Prostate gland (tissue), 2 donors: ENCODE measurements around the gene ITSN1. TPM values are rescaled to one million over a fixed set of nuclear protein-coding genes. Genes with fewer than 3 reads are reported as not detected.
"Not testable (repeated sequence)": the region's sequence is repeated elsewhere in the genome, so short reads cannot be mapped to it uniquely, and the experiment has no call there.

Experiments
- DNase-seq: peaks from one replicate; pipeline ENCODE4 v3.0.0-alpha.2; 2019; ENCODE audit warnings: low spot score
- H3K27ac ChIP-seq, 2 donors: fragments of 200-600 bp; sonication (generic); 2 replicates each; pipeline ENCODE4 v1.5.1; 2017 to 2019
- H3K27me3 ChIP-seq: fragments of 200-600 bp; sonication (generic); replicated peaks from 2 replicates; pipeline ENCODE4 v1.5.1; 2019; ENCODE audit not compliant: insufficient read depth
- H3K36me3 ChIP-seq, 2 donors: fragments of 200-600 bp; sonication (generic); 1 replicate in 1 of 2; 2 replicates in 1 of 2; pipeline versions ENCODE4 v1.5.1 to v1.8.1; 2017 to 2019
- H3K4me1 ChIP-seq: fragments of 200-600 bp; sonication (generic); replicated peaks from 2 replicates; pipeline ENCODE4 v1.5.1; 2019
- H3K4me3 ChIP-seq, 2 donors: fragments of 200-600 bp; sonication (generic); 2 replicates each; pipeline ENCODE4 v1.5.1; 2017 to 2019
- H3K9me3 ChIP-seq: fragments of 200-600 bp; sonication (generic); 2 replicates; pipeline ENCODE4 v1.5.1; 2017
- CTCF ChIP-seq, 4 experiments: fragments of 200-600 bp in 2 of 4; fragments of 450-650 bp in 2 of 4; sonication (generic) in 2 of 4; IDR thresholded peaks; 1 replicate in 3 of 4; 2 replicates in 1 of 4; pipeline ENCODE4 v1.5.1; 2016 to 2019; ENCODE audit warnings: antibody characterized with exemption in 4 of 4, mild to moderate bottlenecking in 2 of 4, moderate library complexity in 2 of 4
- POLR2A ChIP-seq: fragments of 450-650 bp; IDR thresholded peaks from one replicate; pipeline ENCODE4 v1.6.1; 2016; ENCODE audit warnings: antibody characterized with exemption, mild to moderate bottlenecking
- POLR2AphosphoS5 ChIP-seq: sonication (generic); formaldehyde crosslinking; IDR thresholded peaks from one replicate; pipeline ENCODE4 v1.6.1; 2017; ENCODE audit warnings: antibody characterized with exemption
- WGBS: methylation state at CpG from one replicate; pipeline ENCODE4 v1.1.5; 2018; 5-methylcytosine and 5-hydroxymethylcytosine counted together
- intact Hi-C: fragments of 100-400 bp; cut with DNase I; formaldehyde crosslinking; loops from one replicate; pipeline ENCODE4 v1.14.2; 2022
- total RNA-seq, 2 donors: library from RNA; depleted of rRNA; stranded (reverse); fragments of >200 nt; gene quantifications; one replicate each; pipeline ENCODE4 v1.1.0, GENCODE V29; 2016

Gene ITSN1
- total RNA-seq, 2 donors from 2014 or later, result 14.8 to 44.9 TPM

DNA sequence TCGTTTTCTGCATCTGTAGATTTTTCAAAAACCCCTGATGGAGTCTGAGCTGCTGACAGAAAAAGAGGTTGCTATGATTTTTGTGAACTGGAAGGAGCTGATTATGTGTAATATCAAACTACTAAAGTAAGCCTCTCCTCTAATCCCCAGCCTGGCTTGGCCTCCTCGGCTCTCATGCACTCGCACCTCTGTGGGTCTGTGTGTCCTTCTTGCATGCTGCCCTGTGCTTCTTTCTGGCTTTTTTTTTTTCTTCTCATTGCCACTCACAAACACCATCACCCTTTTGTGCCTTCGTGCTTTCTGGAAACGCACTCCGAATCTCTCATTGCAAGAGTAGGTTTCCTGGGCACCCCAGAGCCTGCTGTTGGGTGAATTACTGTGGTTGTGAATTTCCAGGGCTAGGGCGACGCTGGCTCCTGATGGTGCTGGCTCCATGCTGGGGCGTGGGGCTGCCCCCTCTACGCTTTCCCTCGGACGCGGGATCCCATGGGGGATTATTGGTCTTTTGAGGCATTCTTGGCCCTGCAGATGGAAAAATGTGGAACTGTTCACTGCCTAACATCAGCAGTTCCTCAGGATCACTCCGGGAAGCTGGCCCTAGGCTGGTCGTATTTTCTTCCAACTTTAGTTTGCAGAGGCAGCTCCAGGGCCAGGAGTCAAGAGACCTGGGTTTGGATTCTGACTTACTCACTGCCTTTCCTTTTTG, 216.5 kb downstream of the ITSN1 start:
- H3K9me3 ChIP-seq, result no peaks in the 10 kb centered on the region
- no peaks in the 10 kb centered on the region for H3K36me3 ChIP-seq
- intact Hi-C loops, result no loop called here
- no peak for TF ChIP-seq POLR2A
- no peak for TF ChIP-seq POLR2AphosphoS5
- TF ChIP-seq CTCF (IDR thresholded peaks at IDR 0.05), result no peak
- H3K27me3 ChIP-seq, result no peaks in the 10 kb centered on the region
- 61% methylated on average over 15 of the region's 15 CpGs for WGBS
- no peaks in the 10 kb centered on the region for H3K4me1 ChIP-seq
- no peak overlapping the region for H3K4me3 ChIP-seq
- no peak for DNase-seq
- peak overlapping the region in 1 of 2 donors; percentile 13 for H3K27ac ChIP-seq

DNA sequence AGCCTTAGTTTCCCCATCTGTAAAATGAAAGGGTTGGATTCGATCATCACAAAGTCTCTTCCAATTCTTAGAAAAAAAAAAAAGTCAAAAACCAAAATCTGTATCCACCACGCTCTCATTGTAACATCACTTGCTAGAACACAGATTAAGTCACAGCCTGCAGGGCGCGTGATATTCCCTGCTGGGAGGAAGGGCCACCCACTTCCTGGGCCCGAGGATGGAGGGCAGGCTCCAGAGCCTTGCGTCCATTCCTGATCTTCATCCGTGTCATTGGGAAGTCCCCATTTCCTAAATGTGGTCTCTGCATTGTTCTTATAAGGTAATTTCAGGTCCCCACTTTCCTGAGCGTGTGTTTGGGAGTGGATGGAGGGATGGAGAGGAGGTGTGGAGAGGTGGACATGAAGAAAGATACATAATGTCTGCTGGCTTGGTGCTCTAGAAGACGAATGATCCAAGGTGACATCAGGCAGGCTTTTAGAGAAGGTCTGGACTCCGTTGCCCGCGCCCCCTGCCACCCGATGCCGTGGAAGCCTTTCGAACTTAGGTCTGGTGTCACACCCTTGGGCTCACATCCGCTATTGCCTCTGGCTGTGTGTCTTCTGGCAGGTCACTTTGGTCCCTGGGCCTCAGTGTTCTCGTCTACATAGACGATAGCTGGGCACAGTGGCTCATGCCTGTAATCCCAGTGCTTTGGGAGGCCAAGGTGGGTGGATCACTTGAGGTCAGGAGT, 217.2 kb downstream of the ITSN1 start:
- no peak overlapping the region for H3K4me3 ChIP-seq
- intact Hi-C loops, result no loop called here
- no peaks in the 10 kb centered on the region for H3K4me1 ChIP-seq
- H3K27me3 ChIP-seq, result no peaks in the 10 kb centered on the region
- H3K36me3 ChIP-seq, result no peaks in the 10 kb centered on the region
- H3K9me3 ChIP-seq, result no peaks in the 10 kb centered on the region
- no peak for DNase-seq
- WGBS, result 90% methylated on average over 18 of the region's 18 CpGs
- no peak for TF ChIP-seq POLR2AphosphoS5
- no peak for TF ChIP-seq CTCF (IDR thresholded peaks at IDR 0.05)
- no peak for TF ChIP-seq POLR2A
- H3K27ac ChIP-seq, result no peak overlapping the region

GRCh38 chr21:33860332-33860879, 218.1 kb downstream of the ITSN1 start:
- no peaks in the 10 kb centered on the region for H3K27me3 ChIP-seq
- no peak overlapping the region for H3K4me3 ChIP-seq
- 94% methylated on average over 8 of the region's 8 CpGs for WGBS
- intact Hi-C loops, result no loop called here
- no peak overlapping the region for H3K27ac ChIP-seq
- DNase-seq, result no peak
- no peaks in the 10 kb centered on the region for H3K36me3 ChIP-seq
- no peaks in the 10 kb centered on the region for H3K9me3 ChIP-seq
- TF ChIP-seq POLR2AphosphoS5, result no peak
- no peaks in the 10 kb centered on the region for H3K4me1 ChIP-seq

DNA sequence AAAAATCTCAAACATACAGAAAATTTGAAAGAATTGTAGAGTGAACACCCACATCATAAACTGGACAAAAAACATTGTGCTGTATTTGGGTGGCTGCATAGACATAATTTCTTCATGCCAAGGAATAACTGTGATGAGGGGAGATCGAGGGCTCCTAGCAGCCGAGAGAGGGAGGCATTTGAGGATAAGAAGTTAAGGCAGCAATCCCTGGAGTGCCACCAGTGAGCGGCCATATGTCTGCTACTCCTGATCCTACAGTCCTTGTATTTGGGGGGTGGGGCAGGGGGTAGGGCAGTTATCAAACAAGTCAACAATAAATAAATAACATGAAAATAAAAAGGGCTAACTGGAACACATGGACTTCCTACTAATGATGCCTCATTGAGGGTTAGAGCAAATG, 218.8 kb downstream of the ITSN1 start:
- 90% methylated on average over 3 of the region's 3 CpGs for WGBS
- no peak for DNase-seq

DNA sequence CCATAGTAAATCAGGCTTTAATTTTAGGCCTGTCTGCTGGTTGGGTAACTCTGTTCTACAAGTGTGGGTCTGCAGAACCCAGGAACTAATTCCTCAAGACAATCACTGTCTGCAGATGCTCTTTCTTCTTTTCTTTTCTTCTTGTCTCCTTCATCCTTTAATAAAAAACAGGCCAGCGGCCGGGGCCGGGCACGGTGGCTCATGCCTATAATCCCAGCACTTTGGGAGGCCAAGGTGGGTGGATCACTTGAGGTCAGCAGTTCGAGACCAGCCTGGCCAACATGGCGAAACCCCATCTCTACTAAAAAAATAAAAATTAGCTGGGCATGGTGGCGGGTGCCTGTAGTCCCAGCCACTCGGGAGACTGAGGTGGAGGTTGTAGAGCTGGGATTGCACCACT, 220.9 kb downstream of the ITSN1 start:
- H3K4me1 ChIP-seq, H3K27ac ChIP-seq, H3K9me3 ChIP-seq, H3K36me3 ChIP-seq, DNase-seq, H3K4me3 ChIP-seq, H3K27me3 ChIP-seq, intact Hi-C loops: not testable (repeated sequence)
- WGBS, result 94% methylated on average over 8 of the region's 8 CpGs

More for the DNA sequence above, 218.8 kb downstream of the ITSN1 start:
- H3K4me1 ChIP-seq, result no peaks in the 10 kb centered on the region
- H3K27ac ChIP-seq, result no peak overlapping the region
- H3K36me3 ChIP-seq, result no peaks in the 10 kb centered on the region
- intact Hi-C loops, result no loop called here
- H3K4me3 ChIP-seq, result no peak overlapping the region
- TF ChIP-seq POLR2AphosphoS5 (no peak), POLR2A (no peak), CTCF (IDR thresholded peaks at IDR 0.05) (no peak)
- H3K9me3 ChIP-seq, result no peaks in the 10 kb centered on the region
- no peaks in the 10 kb centered on the region for H3K27me3 ChIP-seq
